NCI-H510A (cell line): ENCODE data around the gene GCK.

Source experiments
- DNase-seq: peaks from one replicate; lab custom pipeline; 2025; lab: John Stamatoyannopoulos, UW

GCK gene

GRCh38 chr7:44189286-44189992 lies at the start of gene GCK:
TSS of gene GCK (minus strand) at chr7:44189439. CDS start at chr7:44188953, 486 bp downstream.
- peak; percentile 78 for DNase-seq

DNA sequence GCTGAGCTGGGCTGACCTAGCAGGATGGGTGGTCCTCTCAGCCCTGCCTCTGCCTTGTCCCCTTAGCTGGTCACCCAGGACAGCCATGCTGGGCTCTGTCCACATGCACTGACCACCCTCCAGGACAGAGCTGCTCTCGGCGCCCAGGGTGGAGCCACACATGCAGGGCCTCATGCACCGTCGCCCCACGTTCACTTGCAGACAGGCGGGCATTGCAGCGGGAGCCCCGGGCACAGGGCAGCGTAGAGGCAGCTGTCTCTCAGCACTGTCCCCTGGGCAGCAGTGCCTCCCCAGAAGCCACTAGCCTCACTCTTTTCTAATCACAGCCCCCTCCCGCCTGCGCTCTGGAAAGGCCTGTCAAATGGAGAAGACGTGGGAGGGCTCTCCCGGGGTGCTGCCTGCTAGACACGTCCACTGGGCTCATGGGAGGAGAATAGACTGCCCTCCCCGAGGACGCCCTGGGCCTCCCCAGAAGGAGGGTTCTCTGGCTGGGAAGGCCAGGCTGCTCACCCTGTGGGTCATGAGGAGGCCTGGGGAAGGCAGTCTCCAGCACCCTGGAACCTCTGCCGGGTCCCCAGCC lies 49.0 kb upstream of the GCK start:
- no peak for DNase-seq

DNA sequence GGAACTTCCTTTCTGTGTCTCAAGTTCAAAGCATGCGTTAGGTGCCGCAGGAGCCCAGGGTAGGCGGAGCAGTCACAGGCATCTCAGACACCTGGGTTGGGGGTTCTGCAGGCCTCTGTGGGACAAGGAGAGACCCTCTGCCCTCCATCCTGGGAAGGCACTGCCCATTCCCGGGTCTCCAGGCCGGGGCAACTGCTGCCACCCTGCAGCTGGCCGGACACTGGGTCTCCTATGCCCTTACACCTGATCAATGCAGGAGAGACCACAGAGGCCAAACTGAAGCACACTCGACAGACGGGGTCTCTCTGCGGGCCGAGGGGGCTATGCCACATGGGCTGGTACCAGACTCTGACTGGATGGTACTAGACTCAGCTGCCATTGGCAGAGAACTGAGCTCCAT lies 48.5 kb upstream of the GCK start:
- DNase-seq = no peak

DNA sequence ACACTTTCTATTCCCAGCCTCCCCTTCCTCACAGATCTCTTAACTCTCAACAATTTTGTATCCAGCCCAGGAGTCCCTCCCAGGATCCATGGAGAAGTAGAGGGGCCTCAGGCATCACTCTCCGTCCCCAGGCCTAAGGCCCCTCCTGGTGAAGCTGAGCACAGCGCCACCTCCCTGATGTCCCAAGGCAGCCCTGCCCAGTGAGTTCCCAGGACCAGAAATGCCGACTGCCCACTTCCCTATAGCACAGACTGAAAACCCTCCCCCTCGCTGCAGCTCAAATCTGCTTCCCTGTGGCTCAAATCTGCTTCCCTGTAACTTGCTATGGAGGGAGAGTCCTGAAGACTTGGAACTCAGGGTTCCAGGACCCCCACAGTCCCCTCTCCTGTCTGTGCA lies 47.1 kb upstream of the GCK start:
- peak; percentile 15 for DNase-seq

- DNase-seq = no peak
Observed at GRCh38 chr7:44235582-44236332, 46.5 kb upstream of the GCK start.

DNA sequence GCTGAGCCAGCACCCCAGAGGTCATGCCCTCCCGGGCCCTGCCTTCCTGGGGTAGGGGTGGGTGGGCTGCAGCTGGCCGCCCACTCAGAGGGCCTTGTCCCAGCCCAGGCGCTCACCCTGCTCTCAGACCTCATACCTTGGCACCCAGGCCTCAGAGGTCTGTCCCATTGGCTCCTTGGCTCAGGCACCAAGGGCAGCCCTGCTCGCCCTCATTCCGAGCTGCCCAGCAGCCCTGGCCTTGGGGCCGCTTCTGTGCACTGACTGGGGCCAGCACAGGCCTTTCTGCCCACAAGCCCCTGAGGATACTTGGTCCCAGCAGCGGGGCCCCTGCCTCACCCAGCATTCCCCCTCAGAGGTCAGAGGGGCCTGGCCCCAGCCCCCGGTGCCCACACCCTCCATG lies 45.8 kb upstream of the GCK start:
- DNase-seq = no peak

DNA sequence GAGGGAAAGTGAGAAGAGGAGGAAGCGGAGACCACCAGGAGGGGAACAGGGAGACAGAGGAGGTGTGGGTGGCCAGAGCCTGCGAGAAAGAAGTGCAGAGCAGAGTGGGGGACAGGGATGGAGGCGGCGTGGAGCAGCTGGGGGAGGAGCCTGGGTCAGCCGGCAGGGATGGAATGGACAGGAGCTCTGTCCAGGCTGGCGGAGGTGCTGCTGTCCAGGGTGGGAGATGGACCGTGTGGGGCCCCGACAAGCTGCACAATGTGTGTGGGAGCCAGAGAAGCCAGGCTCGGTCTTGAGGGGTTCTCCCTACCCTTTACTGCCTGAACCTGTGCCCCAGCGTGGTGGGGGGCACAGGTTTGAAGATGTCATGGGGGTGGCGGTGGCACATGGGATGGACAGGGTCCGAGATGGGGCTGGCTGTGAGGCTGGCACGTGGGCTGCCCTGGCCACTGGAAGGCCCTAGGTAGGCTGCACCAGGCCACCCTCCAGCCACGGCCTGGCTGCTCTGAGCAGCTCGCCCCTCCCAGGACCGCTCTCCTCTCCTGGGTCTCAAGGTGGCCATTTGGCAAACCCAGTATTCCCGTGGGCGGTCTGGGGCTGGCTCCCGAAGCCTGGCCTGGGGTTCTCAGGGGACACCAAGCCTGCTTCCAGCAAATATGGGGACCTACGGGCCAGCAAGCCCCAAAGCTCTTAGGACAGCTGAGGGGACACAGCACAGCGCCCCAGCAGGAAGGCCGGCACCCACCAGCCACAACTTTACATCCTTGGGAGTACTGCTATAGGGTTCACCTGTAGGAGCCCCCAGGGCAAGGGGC lies 43.9 kb upstream of the GCK start:
- no peak for DNase-seq

GRCh38 chr7:44232396-44232795 lies 43.2 kb upstream of the GCK start:
- DNase-seq = no peak

DNA sequence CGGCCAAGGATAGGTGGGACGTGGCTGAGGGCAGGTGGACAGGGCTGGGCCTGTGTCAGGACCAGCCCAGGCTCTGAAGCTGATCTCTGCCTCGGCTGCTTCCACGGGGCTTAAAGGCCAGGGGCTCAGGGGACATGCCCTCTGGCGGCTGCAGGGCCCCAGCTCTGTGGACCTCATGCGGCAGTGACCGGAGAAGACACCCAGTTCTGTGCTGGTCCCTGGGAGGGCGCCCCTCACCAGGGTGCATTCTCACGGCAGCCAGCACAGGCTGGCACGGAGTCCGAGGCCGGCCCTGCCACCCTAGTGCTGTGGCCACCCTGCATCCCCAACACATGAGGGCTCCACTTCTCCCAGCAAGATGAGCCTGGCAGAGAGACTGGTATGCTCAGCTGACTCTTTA lies 41.8 kb upstream of the GCK start:
- DNase-seq = no peak

DNA sequence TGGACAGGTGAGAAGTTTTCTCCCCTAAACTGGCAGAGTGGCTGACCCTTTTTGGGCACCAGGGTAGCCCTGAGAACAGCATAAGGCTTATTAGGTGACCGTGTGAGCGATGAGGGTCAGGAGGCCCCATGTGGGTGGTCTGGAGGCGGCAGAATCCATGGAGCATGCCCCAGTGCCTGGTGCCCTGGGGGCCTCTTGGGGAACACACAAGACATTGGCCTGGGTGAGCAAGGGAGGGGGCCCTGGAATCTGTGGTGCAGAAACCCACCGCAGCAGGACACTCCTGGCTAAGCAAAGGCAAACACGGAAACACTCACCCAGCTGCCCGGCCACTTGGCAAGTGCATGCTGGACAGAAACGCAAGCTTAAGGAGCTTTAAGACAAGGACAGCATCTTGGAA lies 41.0 kb upstream of the GCK start:
- DNase-seq = no peak

DNA sequence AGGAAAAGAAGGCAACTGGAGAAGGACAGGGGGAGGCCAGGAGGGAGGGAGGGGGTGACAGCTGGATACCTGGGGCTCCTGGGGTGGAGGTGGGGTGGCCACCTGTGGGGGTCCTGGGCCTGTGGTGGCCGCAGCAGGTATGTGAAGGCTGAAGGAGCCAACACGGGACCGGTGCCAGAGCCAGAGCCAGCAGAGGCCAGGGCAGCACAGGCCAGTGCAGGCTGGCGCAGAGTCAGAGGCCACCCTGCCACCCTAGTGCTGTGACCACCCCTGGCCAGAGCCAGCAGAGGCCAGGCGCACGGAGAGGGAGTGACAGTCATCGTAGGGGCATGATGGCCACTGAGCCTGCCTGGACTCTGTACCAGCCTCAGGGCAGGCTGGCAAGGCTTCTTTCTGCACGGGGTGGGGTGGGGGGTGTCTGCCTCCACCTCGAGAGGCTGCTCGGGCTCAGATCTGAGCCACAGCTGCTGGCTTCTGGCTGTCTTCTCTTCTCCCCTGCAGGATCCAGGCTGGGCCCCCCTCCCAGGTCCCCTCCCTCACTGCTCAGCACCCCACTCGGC lies 40.4 kb upstream of the GCK start:
- no peak for DNase-seq

DNA sequence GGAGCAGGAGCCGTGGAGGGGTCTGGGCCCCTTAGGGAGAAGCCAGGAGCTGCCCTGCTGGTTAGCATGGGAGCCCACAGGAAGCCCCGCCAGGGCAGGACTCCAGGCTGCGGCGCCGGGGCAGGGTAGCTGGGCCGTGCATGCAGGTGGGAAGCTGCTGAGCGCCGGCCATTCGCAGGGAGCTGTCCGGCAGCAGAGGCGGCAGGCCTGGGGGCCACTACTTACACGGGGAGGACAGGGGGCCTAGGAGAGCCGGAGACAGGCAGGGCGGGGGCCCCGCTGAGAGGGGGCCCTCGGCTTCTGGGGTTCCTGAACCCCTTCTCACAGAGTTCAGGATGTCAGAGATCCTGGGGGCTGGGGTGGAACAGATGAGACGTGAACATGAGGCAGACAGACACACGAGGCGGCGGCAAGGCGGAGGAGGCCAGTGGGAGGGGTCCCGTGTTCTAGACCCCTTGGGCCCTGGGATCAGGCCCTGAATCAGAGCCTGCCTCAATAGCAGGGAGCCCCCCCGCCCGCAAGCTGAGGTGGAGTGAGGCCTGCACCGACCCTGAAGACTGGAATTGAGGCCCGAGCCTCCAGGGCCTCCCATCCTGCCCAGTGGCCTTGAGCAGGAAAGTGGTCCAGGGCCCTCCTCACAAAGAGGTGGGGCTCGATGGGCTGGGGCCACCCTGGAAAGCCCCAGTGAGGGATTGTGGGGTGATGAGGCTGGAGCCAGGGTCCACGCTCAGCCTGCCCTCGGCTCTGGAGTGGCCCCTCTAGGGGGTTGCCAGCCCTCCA lies 39.5 kb upstream of the GCK start:
- DNase-seq = no peak

DNA sequence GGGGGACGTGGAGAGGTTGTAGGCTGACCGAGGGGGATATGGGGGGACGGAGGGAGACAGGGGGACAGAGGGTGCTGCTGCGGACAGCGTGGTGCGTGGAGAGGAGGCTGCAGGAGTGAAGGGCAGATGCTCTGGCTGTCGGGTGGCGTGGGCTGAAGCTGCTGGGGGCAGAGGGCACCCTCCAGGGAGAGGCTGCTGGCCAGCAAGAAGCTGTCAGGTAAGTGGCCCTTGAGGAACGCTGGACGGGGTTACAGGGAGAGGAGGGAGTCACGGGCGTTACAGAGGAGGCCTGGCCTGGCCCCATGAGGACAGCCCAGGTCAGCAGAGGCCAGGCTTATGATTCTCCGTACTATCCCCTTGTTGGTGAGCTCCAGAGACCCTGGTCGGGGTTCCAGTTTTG lies 38.7 kb upstream of the GCK start:
- no peak for DNase-seq

DNA sequence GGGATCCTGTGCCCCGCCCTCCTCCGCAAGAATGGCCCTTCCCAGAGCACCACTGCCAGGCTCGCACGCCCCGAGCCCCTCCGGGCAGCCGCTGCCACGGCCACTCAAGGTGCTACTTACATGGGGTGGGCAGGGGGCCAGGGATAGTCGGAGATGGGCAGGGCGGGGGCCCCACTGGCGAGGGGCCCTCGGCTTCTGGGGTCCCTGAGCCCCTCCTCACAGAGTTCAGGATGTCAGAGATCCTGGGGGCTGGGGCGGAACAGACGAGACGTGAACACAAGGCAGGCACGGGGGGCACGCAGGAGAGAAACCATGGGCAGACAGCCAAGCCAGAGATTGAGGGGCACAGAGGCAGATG lies 37.1 kb upstream of the GCK start:
- no peak for DNase-seq

- peak; percentile 61 for DNase-seq
Observed at GRCh38 chr7:44225566-44226395, 36.5 kb upstream of the GCK start.

DNA sequence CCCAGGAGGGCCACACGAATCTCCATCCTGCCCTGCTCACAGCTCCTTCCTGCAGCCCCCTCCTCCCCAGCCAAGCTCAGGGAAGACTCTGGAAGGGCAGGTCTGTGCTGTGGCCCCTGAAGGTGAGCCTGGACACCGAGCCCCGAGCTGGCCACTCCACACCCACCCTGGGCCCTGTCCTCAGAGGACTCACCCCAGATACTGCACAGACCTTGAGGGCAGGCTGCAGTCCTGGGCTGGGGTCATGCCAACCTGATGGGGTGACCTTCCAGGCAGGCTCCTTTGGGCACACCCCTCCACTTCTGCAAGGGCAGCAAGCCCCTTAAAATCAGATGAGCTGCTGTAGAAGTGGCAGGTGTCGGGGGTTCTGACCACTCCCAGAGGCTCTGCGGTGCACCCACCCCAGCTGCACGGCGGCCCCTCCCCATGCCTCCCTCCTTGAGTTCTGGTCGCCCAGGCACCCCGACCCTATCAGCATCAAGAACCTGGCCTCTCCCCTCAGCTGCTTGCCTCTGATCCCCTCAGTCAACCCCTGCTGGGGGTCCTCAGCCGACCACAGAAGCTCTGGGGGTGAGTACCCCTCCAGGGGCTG lies 35.8 kb upstream of the GCK start:
- DNase-seq = no peak

GRCh38 chr7:44224080-44224973 lies 35.1 kb upstream of the GCK start:
- DNase-seq = peak; percentile 36

DNA sequence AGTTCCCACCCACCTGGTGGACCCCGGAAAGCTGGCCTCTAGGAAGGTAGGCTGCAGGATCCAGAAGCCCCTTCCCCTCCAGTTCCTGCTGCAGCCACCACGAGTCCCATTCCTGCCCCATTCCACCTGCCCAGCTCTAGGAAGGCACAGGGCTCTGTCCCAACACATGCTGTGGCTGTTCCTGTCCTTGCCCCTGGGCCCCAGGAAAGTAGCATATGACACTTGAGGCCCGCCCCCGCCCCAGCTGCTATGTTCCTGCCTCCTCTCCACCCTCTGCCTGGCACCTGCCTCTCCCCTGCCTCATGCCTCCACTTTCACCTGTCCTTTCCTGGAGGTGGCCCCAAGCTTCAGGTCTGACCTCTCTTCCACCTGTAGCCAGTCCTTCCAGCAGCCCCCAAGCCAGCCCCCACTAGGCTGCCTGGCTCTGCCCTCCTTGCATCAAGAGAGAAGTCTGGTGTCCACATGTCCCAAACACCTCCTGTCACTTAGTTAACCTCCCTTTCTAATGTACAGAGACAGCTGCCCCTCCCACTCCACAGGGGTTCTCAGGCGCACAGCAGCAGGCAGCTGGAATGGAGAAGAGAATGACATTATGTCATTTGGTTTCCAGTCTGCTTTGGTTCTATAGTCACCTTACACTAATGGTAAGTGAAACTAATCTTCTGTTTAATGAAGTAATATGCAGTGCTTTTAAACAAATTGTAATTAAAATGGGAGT lies 34.3 kb upstream of the GCK start:
- DNase-seq = peak; percentile 86
